Medulla oblongata (tissue), 1 donor: ENCODE measurements around the gene GABRD.

ENCODE experiments used
- DNase-seq: peaks from one replicate; pipeline ENCODE4 v3.0.0-alpha.2; 2015; ENCODE audit errors: extremely low spot score

Gene GABRD

GRCh38 chr1:2018217-2019171 lies 651 bp upstream of the GABRD start:
- no peak for DNase-seq

GRCh38 chr1:2019571-2020309 lies 595 bp downstream of the GABRD start:
- no peak for DNase-seq

DNA sequence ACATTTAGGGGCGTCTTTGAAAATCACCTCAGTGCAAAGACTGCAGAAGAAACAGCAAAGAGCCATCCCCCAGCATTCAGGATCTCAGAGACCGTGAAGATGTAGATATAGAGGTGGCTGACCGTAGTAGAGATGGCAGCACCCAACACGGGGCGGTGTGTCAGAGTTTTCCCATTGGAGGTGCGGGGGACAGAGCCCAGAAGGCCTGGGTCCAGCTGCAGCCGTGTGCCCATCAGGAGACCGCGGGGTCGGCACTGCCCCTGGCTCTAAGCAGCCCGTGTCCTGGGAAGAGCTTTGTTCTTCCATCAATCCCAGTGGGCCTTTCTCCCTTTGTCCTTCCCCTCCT lies 1.1 kb downstream of the GABRD start:
- no peak for DNase-seq

DNA sequence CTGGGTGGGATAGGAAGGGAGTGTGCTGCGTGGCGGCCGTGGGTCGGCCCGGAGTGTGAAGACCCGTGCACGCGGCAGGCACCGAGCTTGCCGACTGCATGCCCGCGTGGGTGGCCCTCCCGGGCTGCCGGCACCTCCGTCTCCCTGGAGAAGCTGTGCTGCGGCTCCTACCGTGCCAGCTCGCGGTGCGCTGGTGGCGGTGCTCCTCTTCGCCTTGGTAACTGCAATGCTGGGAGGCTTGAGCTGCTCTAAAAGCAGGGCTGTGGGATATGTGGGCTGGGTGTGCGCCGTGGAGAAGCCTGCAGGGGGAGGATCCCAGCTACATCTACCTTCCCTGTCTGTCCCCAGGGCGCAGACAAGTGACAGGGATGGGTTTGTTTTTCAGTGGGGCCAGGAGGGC lies 2.4 kb downstream of the GABRD start:
- no peak for DNase-seq

- DNase-seq, result no peak
These were observed 3.1 kb downstream of the GABRD start for GRCh38 chr1:2022063-2022770.

- DNase-seq, result no peak
These were observed 4.0 kb downstream of the GABRD start for GRCh38 chr1:2023187-2023586.

GRCh38 chr1:2024451-2024850 lies 5.3 kb downstream of the GABRD start:
- no peak for DNase-seq

GRCh38 chr1:2024887-2025286 lies 5.7 kb downstream of the GABRD start:
- DNase-seq, result no peak

- no peak for DNase-seq
These were observed 6.4 kb downstream of the GABRD start for GRCh38 chr1:2025491-2025981.

- no peak for DNase-seq
These were observed 8.9 kb downstream of the GABRD start for GRCh38 chr1:2027961-2028583.

DNA sequence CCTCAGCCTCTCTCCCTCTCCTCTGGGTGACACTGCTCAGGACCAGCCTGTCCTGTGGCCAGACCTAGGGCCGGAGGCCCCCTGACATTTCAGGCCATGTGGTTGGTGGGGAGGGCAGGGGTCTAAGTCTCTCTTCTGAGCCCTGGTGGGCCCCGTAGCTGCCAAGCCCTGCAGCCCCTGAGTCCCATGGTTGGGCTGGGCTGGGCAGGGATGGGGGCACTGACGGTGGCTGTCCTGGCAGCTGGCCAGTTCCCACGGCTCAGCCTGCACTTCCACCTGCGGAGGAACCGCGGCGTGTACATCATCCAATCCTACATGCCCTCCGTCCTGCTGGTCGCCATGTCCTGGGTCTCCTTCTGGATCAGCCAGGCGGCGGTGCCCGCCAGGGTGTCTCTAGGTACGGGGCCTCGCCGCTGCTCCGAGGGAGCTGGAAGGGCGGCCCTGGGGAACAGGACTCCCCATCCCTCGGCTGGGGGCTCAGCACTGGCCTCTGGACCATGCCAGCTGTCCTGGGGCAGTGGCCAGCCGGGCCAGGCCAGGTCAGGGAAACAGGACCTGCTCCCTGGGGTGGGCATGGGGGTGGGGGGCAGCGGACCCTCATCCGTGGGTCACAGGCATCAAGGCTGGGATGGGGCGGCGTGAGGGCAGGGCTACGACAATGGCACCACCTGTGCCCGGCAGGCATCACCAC lies 9.9 kb downstream of the GABRD start:
- DNase-seq, result no peak

GRCh38 chr1:2029561-2029960 lies 10.4 kb downstream of the GABRD start:
- no peak for DNase-seq

DNA sequence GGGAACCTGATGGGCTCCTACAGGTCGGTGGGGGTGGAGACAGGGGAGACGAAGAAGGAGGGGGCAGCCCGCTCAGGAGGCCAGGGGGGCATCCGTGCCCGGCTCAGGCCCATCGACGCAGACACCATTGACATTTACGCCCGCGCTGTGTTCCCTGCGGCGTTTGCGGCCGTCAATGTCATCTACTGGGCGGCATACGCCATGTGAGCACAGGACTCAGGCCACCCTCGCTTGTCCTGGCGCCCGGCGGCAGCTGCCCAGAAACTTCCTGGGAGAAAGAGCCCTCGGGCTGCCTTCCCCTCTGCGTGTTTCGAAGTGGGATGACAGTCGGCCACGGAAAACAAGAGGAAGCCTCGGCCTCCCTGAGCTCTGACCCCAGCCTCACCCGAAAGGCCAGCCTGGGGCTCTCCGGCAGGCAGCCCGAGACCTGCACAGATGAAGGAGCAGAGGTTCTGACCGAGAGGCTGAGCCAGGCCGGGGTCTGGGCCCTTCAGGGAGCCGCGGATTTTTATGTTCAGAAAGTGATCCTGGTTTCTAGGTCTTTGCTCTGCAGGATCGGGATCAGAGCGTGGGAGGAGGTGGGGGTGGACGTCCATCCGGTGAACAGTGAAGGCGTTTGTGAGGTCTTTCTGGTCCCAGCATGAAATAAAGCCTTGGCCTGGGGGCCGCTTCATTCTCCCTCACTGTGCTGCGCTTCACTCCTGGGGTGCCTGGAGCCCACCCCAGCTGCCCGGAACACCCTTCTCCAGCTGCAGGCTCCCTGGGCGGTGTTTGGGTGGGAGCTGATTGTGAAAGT lies 11.1 kb downstream of the GABRD start:
- DNase-seq, result no peak

- DNase-seq, result no peak
These were observed 12.7 kb downstream of the GABRD start for GRCh38 chr1:2031546-2032540.

DNA sequence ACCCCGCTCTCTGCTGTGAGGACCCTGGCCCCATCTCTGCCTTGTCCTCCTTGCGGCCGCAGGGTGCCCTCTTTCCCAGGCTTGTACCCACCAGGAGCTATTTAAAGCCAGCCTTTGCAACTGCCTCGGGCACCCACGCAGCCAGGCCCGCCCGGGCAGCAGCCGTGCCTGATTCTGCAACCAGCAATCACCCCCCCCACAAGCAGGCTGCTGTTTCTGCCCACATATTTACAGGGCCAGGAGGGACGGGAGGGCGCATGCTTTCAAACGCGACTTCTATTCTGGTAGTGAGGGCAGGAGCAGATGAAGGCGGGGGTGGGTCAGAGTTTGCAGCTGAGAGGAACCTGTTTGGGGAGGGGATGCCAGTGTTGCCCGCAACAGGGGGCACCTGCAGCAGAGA lies 13.6 kb downstream of the GABRD start:
- no peak for DNase-seq

GRCh38 chr1:2033165-2033564 lies 14.0 kb downstream of the GABRD start:
- no peak for DNase-seq

- no peak for DNase-seq
These were observed 17.1 kb downstream of the GABRD start for GRCh38 chr1:2036287-2036686.

- no peak for DNase-seq
These were observed 18.3 kb downstream of the GABRD start for GRCh38 chr1:2037314-2037979.

DNA sequence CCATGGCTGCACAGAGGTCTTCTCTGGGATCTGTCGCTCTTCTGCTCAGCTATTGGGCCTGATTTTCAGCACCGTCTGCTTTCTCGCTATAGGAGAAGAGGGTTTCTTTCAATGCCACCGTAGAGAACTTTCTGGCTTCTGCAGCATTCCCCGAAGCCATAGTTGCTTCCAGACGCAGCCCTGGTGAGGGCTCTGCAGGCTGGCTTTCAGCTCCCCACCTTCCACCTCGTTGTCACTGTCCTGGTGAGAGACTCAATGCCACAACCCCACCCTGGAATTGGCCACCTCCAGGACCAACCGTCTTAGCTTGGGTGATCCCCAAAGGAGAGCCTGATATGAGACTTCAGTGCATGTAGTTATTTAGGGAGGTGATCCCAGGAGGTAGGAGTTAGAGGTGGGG lies 19.1 kb downstream of the GABRD start:
- DNase-seq, result no peak
